Stimulated activated CD4-positive, alpha-beta T cell treated with anti-CD3 and anti-CD28 coated beads, Interleukin-1b, Interleukin-23, amount 100 ng/mL, for 1 hour (primary cell): Measurements from ENCODE around the gene TRUB1.
"Not testable (repeated sequence)": the region's sequence is repeated elsewhere in the genome, so short reads cannot be mapped to it uniquely, and the experiment has no call there.

Experiments used
- DNase-seq, 2 donors: peaks; one replicate each; pipeline ENCODE4 v3.0.0-alpha.2; 2020; ENCODE audit warnings: low read depth in 2 of 2

Gene TRUB1

DNA sequence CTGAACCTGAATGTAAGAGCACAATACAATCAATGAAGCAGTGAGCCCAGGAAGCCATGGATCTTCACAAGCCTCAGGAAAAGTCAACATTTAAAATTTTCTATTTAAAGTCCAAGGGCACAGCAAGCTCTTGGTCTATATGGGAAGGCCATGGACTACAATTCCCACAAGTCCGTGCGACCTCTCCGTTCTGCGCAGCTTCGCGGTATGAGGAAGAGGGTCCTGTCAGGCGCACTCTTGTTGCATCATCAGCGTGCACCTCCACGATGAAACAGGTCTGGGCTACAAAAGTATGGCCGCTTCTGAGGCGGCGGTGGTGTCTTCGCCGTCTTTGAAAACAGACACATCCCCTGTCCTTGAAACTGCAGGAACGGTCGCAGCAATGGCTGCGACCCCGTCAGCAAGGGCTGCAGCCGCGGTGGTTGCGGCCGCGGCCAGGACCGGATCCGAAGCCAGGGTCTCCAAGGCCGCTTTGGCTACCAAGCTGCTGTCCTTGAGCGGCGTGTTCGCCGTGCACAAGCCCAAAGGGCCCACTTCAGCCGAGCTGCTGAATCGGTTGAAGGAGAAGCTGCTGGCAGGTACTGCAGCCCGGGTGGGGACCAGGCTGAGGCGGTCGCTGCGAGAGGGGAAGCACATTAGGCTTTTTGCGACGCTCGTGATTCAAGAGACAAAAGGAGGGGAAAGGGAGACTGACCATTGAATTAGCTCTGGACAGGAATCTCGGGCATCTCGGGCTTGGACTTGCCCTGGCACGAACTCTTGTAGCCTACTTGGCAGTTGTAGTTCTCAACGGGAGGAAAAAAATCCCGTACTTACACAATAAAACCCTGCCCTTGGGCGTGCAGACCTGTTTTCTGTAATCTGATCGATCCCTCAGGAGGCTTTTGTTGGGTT lies at the start of gene TRUB1:
TSS of gene TRUB1 (plus strand) at position 234 of the 894 bp plus-strand sequence. CDS start at position 293, 59 bp downstream.
- peak; percentile 58 to 65 for DNase-seq

DNA sequence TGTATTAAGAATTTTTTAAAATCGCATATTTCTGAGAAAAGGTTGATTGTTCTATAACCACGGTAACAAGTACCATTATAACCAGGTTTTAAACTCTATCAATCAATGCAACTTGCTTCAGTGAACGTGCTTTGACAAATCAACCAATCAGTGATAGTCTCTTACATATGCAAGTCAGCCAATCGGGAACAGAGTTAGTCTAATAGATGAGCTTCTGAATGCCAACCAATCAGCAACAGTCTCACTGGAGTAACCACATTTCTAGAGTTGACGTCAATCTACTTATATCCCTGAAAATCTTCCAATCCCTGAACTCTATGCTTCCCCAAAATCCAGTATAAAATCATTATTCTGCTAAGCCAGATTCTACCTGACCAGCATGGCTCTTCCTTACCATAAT lies 44.7 kb upstream of the TRUB1 start:
- DNase-seq, result no peak

- no peak for DNase-seq
These were observed 43.1 kb upstream of the TRUB1 start for GRCh38 chr10:114894911-114895310.

DNA sequence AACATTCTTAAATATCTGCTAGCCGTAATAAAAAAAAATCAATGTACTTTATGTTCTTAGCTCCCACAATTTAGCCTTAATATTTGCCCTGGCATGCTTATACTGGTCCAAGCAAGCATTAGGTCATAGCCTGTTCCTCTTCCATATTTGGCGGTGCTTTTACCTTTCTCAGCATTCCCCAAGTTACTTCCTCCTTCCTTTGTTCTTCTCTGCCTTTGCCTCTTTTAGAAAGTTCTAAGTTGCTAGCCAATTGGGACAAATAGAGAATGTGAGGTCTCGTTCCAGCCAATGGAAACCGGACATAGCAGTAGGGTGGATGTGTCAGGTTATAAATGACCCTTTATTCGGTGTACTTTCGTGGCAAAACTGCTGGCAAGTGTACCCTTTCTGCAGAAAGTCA lies 41.0 kb upstream of the TRUB1 start:
- not testable (repeated sequence) for DNase-seq

DNA sequence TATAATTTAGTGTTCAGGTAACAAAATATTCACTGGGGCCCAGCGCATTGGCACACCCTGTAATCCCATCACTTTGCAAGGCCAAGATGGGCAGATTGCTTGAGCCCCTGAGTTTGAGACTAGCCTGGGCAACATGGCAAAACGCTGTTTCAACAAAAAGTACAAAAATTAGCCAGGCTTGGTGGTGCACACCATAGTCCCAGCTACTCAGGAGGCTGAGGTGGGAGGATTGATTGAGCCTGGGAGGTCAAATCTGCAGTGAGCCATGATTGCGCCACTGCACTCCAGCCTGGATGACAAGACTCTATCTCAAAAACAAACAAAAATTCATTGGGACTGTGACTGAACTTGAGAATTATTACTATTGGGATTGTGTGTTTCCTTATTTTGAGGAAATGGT lies 40.4 kb upstream of the TRUB1 start:
- DNase-seq, result no peak

- DNase-seq, result no peak
These were observed 38.0 kb upstream of the TRUB1 start for GRCh38 chr10:114899982-114900381.

DNA sequence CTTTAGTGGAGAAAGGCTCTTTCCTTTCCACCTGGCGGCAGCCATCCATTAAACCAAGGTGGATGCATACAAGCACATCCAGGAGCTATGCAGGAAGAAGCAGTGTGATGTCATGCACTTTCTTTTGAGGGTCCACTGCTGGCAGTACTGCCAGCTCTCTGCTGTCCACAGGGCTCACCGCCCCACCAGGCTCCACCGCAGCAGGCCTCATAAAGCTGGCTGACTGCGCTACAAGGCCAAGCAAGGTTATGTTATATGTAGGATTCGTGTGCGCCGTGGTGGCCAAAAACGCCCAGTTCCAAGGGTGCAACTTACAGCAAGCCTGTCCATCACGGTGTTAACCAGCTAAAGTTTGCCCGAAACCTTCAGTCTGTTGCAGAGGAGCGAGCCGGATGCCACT lies 37.3 kb upstream of the TRUB1 start:
- DNase-seq, result no peak

DNA sequence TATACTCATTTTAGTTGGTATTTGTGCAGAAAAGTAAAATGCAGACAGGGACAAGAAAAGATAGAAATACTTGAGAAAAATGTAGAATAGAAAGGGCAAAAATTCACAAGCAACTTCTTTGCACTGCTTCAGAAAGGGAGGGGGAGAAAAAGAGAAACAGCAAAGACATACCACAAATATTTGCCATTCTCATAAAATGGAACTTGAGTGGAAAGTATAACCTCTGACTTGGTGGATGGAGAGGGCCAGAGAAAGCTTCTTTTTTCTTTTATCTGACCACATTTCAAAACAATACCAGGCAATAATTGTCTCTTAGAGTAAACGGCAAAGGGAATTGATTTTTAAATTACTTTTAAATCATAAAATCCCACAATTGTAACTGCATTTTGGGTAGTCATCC lies 35.8 kb upstream of the TRUB1 start:
- no peak for DNase-seq

- no peak for DNase-seq
These were observed 32.5 kb upstream of the TRUB1 start for GRCh38 chr10:114905450-114905849.

DNA sequence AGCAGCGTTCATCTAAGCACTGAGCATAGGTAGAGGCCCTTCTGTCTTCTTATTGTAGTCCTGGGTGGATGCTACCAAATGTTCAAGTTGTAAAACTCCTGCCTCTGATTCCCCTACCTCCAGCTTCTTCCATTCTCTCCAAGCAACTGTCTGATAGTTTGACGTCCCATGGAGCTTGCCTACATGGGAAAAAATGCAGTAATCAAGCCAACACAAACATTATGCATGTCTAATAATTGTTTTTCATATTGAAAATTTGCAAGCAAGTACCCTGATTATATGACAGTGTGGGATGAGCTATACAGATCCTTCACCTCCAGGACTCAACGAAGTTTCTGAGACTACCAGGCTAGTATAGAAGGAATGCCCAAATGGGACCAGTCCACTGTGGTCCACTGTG lies 31.0 kb upstream of the TRUB1 start:
- no peak for DNase-seq

DNA sequence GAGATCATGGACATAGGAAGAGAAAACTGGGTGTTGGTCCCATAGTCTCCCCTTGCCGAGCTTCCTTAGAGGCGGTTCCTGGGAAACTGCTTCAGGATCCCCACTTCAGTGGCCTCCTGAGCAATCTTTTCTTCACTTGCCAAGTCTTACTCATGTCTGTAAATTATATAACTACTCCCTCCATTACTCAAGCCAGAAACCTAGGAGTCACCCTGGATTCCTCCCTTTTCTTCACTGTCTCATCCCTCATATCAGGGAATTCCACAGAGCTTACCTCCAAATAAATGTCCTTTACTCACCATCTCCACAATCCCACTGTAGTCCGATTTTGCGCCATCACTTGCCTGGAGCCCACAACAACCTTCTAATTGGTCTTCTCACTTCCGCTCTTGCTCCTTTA lies 29.1 kb upstream of the TRUB1 start:
- no peak for DNase-seq

DNA sequence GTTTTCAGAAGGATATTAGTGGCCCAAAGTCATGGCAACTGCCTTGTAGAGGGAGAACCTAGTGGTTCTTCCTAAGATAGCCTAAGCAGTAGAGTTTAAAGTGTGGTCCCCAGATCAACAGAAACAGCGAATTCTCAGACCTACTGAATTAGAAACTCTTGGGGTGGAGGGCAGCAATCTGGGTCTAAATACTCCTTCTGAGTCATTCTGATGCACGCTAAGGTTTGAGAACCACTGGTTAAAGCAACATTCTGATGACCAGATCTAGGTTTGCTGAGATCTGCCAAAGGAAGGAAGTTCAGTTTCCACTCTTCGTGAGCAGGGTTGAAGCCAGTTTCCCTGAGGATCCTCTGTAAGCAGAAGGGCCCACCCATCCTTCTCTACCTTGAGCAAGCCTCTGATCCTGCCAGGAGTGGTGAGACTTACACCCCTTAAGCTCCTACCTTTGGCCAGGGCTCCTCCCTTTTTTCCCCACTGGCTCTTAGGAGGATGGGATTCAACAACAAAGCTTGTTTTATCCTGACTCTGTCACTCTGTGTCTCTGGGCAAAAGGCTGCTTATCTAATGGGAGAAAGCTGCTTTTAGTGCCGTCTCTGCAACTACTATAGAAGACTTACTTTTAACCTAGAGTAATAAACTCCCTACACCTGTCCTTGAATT lies 26.8 kb upstream of the TRUB1 start:
- DNase-seq, result no peak

DNA sequence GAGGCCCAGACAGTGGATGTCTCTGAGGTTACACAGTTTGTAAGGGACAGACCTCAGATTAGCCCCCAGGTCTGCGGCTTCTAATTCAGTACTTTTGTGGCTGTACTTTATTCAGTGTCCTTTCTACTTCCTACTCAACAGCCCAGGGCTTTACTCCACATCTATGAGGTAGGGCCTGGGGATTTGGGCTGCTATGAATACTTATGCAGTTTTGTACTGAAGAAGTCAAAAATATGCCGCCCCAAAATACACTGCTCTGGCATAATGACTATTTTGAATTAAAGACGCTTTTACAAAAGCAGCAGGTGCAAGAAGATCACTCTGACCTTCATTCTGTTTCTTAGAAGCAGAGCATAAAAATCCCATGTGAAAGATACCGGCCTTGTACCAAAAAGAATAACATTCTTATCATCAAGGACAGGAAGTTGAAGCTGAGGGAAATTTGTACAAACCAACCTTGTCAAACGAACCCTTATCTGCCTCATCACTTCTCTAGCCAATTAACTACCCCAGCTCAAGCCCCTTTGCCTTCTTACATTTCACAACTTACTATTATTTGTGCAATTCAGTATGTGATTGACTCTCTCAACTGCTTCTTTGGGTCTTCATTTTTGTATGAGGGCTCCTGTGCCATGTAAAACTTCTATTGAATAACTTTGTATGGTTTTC lies 26.1 kb upstream of the TRUB1 start:
- no peak for DNase-seq

- DNase-seq, result no peak
These were observed 25.5 kb upstream of the TRUB1 start for GRCh38 chr10:114912470-114912859.

GRCh38 chr10:114914560-114914959 lies 23.4 kb upstream of the TRUB1 start:
- no peak for DNase-seq

DNA sequence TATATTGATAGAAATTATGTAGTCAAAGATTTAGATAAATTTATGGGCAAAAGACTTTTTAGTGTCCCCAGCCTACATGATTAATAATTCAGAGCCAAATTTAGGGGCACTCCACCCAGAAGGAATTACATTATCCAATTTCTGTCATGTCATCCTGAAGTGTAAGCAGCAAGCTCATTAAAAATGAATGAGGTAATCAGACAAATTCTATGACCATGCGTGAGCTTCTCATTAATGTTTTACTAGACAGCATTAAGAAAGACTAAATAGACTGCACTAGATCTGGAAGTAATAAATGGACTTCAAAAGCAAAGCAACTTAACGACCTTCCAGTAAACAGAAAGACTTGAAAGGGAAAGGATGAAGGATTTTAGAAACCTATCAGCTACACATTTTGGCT lies 22.7 kb upstream of the TRUB1 start:
- DNase-seq, result no peak

DNA sequence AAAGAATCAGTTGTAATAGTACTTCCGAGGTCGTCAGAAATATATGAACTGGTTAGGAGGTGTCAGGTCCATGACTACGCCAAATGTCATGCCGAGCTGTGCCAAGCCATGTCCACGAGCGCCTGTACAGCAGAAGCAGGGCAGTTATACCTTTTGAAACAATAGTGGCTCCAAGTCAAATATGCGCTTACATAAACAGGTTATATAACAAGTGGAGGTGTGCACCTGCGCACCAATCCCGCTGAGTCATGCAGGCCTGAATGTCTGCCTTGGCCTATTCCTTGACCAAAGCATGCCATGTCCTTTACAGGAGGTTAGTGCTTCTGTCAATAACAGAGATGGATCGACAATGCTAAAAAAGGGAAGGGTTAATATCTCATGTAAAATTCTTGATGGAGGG lies 21.3 kb upstream of the TRUB1 start:
- DNase-seq, result no peak

GRCh38 chr10:114917459-114917858 lies 20.5 kb upstream of the TRUB1 start:
- DNase-seq, result no peak

DNA sequence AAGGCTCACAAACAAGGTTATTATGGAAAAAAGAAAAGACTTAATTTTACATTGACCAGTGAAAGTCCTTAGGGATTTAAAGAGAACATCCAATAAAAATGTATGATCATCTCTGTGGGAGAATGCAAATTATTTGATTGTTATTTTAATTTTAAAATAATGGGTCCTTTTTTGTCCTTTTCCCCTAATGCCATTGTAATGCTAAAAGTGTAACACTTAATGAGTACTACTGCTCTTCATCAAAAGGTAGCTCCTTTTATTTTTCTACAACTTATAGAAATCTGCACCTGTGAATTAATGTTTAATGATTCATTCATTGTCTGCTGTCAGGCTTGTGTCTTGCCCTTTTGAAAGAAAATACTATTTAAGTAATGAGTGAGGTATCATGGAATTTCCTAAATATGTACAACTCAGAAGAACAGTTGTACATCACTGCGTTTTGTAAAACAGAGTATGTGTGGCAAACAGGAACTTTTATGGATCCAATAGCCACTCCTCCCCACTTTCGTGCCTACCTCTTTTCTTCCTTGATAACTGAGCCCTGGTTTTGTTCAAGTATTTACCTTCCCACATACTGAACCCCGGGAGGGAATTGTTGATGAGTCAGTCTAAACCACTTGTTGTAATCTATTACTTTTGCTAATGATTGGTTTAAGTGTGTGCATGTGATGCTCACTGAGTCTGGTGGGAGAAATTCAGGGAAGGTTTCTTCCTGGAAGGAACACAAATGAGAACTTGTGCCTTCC lies 19.9 kb upstream of the TRUB1 start:
- no peak for DNase-seq

GRCh38 chr10:114920459-114920858 lies 17.5 kb upstream of the TRUB1 start:
- no peak for DNase-seq

DNA sequence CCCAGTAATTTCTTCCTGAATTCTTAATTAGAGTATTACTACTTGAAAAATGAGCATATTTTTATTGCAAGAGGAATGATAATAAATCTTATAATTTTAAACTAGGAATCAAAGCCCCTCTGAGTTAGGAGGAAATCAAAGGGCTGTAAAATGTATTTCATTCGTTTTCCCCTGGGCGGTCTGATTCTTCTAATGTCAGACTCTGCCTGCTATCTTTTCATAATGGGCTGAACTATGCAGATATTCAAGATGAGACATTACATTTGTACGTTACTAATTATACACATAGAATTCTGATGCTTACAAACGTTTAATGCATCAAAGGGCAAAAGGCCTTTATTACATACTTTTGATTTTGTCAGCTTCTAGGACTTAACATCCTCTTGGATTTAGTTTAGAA lies 16.0 kb upstream of the TRUB1 start:
- DNase-seq, result no peak

DNA sequence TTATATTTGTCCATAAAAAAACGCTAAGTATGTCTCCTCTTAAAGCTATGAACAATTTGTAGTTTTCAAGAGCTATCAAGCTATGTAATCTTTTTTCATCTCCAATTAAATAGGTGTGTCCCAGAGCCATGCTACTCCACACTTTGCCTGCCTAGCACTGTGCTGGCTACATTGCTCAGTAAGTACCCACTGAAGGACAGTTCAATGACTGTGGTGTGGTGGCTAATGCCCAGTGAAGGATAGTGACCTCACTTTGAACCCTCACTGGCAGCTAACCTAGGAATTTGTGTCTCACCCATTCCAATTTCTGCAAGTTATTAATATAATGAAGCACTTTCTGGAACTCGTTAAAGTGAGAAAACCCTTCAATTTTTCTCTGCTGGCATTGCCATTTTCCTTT lies 14.4 kb upstream of the TRUB1 start:
- DNase-seq, result no peak
